HL-60 (cell line): ENCODE measurements around the gene ACTR8.

Experiments used
- DNase-seq, 2 experiments: peaks; one replicate each; pipeline ENCODE4 v3.0.0-alpha.2; 2010 to 2020; ENCODE audit warnings: low read depth in 1 of 2, low spot score in 1 of 2
- H3K27ac ChIP-seq: fragments of 250-450 bp; sonication (Bioruptor Pico); replicated peaks from 2 replicates; pipeline ENCODE4 v1.5.1; 2020; ENCODE audit warnings: mild to moderate bottlenecking, moderate library complexity
- H3K27me3 ChIP-seq: fragments of 250-450 bp; sonication (Bioruptor Pico); 2 replicates; pipeline ENCODE4 v1.5.1; 2021; ENCODE audit warnings: mild to moderate bottlenecking, moderate library complexity; ENCODE audit not compliant: insufficient read depth, poor library complexity, severe bottlenecking
- H3K4me3 ChIP-seq: replicated peaks from 2 replicates; pipeline ENCODE4 v1.5.1; 2011; ENCODE audit warnings: mild to moderate bottlenecking, control low read depth, low read length; ENCODE audit not compliant: insufficient read depth
- GABPA ChIP-seq: IDR thresholded peaks from 2 replicates; pipeline ENCODE4 v1.6.1; 2012; ENCODE audit warnings: low read depth
- POLR2AphosphoS5 ChIP-seq: IDR thresholded peaks from 2 replicates; pipeline ENCODE4 v1.6.1; 2012; ENCODE audit warnings: low read depth
- REST ChIP-seq: IDR thresholded peaks from 2 replicates; pipeline ENCODE4 v1.6.1; 2012; ENCODE audit warnings: low read depth; ENCODE audit not compliant: insufficient replicate concordance
- SPI1 ChIP-seq: IDR thresholded peaks from 2 replicates; pipeline ENCODE4 v1.6.1; 2012; ENCODE audit warnings: low read depth, mild to moderate bottlenecking, borderline replicate concordance
- TF ChIP-seq, protein P1 (sequence below): IDR thresholded peaks from one replicate; pipeline ENCODE4 v1.5.1; 2011; ENCODE audit warnings: low read length, control low read depth, inconsistent platforms; ENCODE audit not compliant: insufficient read depth

Gene ACTR8

DNA sequence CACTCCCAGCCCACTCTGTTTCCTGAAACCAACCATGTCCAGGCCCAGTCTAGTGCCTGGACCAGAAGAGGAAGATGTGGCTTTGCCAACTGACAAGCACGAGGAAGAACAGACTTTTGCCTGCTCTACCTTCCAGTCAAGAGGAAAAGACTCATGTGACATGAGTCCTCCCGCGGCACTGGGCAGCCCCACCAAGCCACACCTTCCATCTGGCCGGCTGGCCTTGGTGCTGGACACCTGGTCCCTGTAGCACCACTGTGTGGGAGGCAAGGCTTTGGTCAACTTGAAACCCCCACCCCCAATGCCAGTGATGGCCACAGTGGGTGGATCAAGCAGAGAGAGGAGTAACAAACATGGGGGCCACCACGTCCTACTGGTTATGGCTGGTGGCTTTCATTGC lies 48.3 kb downstream of the ACTR8 start:
- Histone ChIP-seq H3K4me3 (no peak overlapping the region), H3K27ac (peak overlapping the region; percentile 65), H3K27me3 (no peaks in the 10 kb centered on the region)
- TF ChIP-seq GABPA = no peak
- DNase-seq = peak; percentile 21 to 70

GRCh38 chr3:53833053-53833645 lies 48.8 kb downstream of the ACTR8 start:
- DNase-seq = no peak
- peak overlapping the region; percentile 65 for H3K27ac ChIP-seq
- no peaks in the 10 kb centered on the region for H3K27me3 ChIP-seq
- TF ChIP-seq POLR2AphosphoS5 (no peak), GABPA (no peak), SPI1 (no peak), REST (no peak)
- TF ChIP-seq, protein P1, sequence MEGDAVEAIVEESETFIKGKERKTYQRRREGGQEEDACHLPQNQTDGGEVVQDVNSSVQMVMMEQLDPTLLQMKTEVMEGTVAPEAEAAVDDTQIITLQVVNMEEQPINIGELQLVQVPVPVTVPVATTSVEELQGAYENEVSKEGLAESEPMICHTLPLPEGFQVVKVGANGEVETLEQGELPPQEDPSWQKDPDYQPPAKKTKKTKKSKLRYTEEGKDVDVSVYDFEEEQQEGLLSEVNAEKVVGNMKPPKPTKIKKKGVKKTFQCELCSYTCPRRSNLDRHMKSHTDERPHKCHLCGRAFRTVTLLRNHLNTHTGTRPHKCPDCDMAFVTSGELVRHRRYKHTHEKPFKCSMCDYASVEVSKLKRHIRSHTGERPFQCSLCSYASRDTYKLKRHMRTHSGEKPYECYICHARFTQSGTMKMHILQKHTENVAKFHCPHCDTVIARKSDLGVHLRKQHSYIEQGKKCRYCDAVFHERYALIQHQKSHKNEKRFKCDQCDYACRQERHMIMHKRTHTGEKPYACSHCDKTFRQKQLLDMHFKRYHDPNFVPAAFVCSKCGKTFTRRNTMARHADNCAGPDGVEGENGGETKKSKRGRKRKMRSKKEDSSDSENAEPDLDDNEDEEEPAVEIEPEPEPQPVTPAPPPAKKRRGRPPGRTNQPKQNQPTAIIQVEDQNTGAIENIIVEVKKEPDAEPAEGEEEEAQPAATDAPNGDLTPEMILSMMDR = no peak
- H3K4me3 ChIP-seq = no peak overlapping the region

DNA sequence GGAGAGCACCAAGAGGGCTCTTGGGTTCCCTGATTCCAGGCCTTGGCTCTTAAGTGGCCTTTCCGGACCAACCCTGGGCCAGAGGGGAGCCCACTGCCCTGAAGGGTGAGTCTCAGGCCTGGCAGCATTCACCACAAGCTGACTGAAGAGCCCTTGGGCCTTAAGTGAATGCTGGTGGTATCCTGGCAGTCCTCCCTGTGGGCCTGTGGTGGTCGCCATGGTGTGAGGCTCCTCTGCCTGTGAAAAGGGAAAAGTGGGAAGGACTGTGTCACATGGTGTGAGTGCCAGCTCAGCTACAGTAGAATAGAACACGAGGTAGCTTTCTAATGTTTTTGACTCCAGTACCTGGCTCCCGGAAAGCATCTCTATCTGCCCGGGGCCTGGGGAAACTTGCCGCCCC lies 51.0 kb downstream of the ACTR8 start:
- TF ChIP-seq POLR2AphosphoS5 (no peak), REST (no peak), SPI1 (no peak), GABPA (no peak)
- TF ChIP-seq, protein P1 = no peak
- DNase-seq = no peak
- peak overlapping the region; percentile 47 for H3K27ac ChIP-seq

GRCh38 chr3:53829605-53830004 lies 52.3 kb downstream of the ACTR8 start:
- Histone ChIP-seq H3K4me3 (no peak overlapping the region), H3K27ac (no peak overlapping the region), H3K27me3 (peaks cover 3% of the 10 kb centered on the region)
- no peak for TF ChIP-seq GABPA
- no peak for TF ChIP-seq REST
- TF ChIP-seq POLR2AphosphoS5 = no peak
- TF ChIP-seq SPI1 = no peak
- DNase-seq = no peak

More for the DNA sequence above, 51.0 kb downstream of the ACTR8 start:
- Histone ChIP-seq H3K27me3 (peaks cover 3% of the 10 kb centered on the region), H3K4me3 (no peak overlapping the region)
